Measurements from ENCODE around the gene MEX3A. TPM values are rescaled to one million over a fixed set of nuclear protein-coding genes. Genes with fewer than 3 reads are reported as not detected.
"Not testable (repeated sequence)": the region's sequence is repeated elsewhere in the genome, so short reads cannot be mapped to it uniquely, and the experiment has no call there.

Gene MEX3A
- total RNA-seq, 1 donor from 2014 or later = 63.9 TPM

DNA sequence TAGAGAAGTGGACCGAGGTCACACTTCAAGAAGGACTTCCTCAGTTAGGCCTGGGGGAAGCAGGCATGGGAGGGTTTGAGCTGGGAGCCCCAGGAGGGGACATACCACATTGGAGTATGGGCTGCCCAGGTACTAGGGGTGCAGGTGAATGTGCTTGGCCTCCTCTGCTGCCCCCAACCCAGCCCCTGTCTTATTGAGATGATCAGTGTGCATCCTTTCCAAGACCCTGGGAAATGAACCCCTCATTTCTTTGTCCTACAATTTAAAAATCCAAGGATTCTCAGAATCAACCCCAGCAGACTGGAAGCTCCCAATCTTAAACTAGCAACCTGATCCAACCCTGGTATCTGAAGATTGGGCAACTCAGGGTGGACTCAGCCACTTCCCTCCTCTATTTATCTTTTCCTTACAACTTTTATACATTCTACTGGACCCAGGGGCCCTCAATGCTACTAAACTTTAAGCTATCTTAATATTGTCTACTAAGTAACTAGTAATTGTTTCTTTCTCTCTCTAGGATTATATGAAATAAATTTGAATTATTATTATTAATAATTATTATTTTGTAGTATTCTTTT lies 9.1 kb downstream of the MEX3A start:
- Mint-ChIP-seq H3K9me3 (ENCODE audit: unreplicated experiment) (no peaks in the 10 kb centered on the region), H3K36me3 (ENCODE audit: low read depth, unreplicated experiment) (peaks cover 37% of the 10 kb centered on the region), H3K27me3 (ENCODE audit: unreplicated experiment) (peaks cover 14% of the 10 kb centered on the region), H3K4me3 (ENCODE audit: unreplicated experiment) (no peak overlapping the region), H3K4me1 (ENCODE audit: unreplicated experiment) (peaks cover 56% of the 10 kb centered on the region), H3K27ac (ENCODE audit: unreplicated experiment) (no peak overlapping the region)
- TF ChIP-seq, protein P1, sequence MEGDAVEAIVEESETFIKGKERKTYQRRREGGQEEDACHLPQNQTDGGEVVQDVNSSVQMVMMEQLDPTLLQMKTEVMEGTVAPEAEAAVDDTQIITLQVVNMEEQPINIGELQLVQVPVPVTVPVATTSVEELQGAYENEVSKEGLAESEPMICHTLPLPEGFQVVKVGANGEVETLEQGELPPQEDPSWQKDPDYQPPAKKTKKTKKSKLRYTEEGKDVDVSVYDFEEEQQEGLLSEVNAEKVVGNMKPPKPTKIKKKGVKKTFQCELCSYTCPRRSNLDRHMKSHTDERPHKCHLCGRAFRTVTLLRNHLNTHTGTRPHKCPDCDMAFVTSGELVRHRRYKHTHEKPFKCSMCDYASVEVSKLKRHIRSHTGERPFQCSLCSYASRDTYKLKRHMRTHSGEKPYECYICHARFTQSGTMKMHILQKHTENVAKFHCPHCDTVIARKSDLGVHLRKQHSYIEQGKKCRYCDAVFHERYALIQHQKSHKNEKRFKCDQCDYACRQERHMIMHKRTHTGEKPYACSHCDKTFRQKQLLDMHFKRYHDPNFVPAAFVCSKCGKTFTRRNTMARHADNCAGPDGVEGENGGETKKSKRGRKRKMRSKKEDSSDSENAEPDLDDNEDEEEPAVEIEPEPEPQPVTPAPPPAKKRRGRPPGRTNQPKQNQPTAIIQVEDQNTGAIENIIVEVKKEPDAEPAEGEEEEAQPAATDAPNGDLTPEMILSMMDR (IDR thresholded peaks at IDR 0.05; ENCODE audit: unreplicated experiment) = no peak
- no peak for DNase-seq (ENCODE audit: low spot score)

GRCh38 chr1:156072251-156072650 lies 10.0 kb downstream of the MEX3A start:
- H3K4me3 Mint-ChIP-seq (ENCODE audit: unreplicated experiment) = no peak overlapping the region
- H3K36me3 Mint-ChIP-seq (ENCODE audit: low read depth, unreplicated experiment) = peaks cover 30% of the 10 kb centered on the region

DNA sequence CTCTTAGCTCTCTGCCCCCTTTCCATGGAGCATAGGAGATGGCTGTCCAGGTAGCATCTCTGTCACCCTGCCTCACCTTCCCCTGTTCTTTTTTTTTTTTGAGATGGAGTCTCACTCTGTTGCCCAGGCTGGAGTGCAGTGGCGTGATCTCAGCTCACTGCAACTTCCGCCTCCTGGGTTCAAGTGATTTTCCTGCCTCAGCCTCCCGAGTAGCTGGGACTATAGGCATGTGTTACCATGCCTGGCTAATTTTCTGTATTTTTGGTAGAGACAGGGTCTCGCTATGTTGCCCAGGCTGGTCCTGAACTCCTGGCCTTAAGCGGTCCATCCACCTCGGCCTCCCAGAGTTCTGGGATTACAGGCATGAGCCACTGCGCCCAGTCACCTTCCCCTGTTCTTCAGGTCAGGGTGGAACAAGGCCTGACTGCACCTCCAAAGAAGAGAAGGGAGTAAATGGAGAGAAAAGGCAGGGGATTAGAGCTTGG lies 10.9 kb downstream of the MEX3A start:
- Mint-ChIP-seq H3K27me3 (ENCODE audit: unreplicated experiment) (peaks cover 11% of the 10 kb centered on the region), H3K4me3 (ENCODE audit: unreplicated experiment) (peak overlapping the region; percentile 56), H3K27ac (ENCODE audit: unreplicated experiment) (peak overlapping the region; percentile 67), H3K4me1 (ENCODE audit: unreplicated experiment) (peaks cover 45% of the 10 kb centered on the region), H3K36me3 (ENCODE audit: low read depth, unreplicated experiment) (peaks cover 27% of the 10 kb centered on the region)
- H3K9me3 Mint-ChIP-seq (ENCODE audit: unreplicated experiment); DNase-seq (ENCODE audit: low spot score): not testable (repeated sequence)

More at GRCh38 chr1:156072251-156072650, 10.0 kb downstream of the MEX3A start:
- Mint-ChIP-seq H3K27ac (ENCODE audit: unreplicated experiment) (no peak overlapping the region), H3K4me1 (ENCODE audit: unreplicated experiment) (peaks cover 49% of the 10 kb centered on the region), H3K9me3 (ENCODE audit: unreplicated experiment) (no peaks in the 10 kb centered on the region), H3K27me3 (ENCODE audit: unreplicated experiment) (peaks cover 11% of the 10 kb centered on the region)
- DNase-seq (ENCODE audit: low spot score) = no peak
- TF ChIP-seq, protein P1 (IDR thresholded peaks at IDR 0.05; ENCODE audit: unreplicated experiment) = no peak

DNA sequence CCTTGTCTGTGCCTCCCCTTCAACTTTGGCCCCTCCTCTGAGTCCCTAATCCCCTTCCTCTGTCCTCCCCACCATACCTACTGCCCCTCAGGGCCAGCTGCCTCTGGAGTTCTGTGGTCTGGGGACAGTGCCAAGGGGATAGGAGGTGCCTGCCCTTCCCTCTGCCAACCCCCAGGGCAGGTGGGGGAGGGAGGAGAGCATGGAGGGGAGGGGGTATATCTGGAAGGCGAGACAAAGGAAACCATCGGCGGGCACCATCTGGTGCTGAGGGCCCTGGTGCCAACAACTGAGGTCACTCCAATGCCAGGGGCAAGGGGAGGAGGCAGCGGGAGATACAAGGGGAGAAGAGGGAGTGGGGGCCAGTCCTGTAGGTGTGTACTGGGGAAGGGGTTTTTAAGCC lies 11.7 kb downstream of the MEX3A start:
- Mint-ChIP-seq H3K9me3 (ENCODE audit: unreplicated experiment) (no peaks in the 10 kb centered on the region), H3K36me3 (ENCODE audit: low read depth, unreplicated experiment) (peaks cover 22% of the 10 kb centered on the region), H3K4me1 (ENCODE audit: unreplicated experiment) (peaks cover 37% of the 10 kb centered on the region), H3K27me3 (ENCODE audit: unreplicated experiment) (peaks cover 11% of the 10 kb centered on the region), H3K27ac (ENCODE audit: unreplicated experiment) (peak overlapping the region; percentile 85), H3K4me3 (ENCODE audit: unreplicated experiment) (no peak overlapping the region)
- no peak for DNase-seq (ENCODE audit: low spot score)
- TF ChIP-seq, protein P1 (IDR thresholded peaks at IDR 0.05; ENCODE audit: unreplicated experiment) = no peak

DNA sequence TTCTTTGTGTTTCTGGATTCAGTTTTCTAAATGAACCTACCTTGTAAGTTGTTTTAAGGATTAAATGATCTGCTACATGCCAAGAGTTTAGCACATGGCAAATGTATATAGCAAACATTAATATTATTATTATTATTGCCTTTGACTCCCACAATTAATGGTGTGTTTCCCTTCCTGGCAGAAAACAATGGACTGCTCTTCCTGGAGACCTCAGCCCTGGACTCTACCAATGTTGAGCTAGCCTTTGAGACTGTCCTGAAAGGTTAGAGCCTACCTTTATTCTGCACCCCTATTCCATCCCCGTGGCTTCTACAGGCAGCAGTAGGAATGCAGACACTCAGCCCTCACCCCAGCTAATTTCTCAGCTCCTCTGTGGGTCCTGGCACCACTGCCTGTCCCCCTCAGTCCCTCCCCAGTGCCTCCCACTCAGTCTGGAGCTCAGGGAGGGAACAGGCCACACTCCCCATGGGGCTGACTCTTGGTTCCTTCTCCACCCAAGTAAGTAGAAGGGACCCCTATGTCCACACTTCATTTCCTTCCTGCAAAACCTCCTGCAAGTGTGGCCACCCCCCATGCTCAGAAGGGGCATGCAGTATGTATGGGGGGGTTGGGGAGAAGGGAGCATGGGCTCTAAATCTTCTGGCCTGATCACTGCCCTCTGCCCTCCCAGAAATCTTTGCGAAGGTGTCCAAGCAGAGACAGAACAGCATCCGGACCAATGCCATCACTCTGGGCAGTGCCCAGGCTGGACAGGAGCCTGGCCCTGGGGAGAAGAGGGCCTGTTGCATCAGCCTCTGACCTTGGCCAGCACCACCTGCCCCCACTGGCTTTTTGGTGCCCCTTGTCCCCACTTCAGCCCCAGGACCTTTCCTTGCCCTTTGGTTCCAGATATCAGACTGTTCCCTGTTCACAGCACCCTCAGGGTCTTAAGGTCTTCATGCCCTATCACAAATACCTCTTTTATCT lies 12.5 kb downstream of the MEX3A start:
- Mint-ChIP-seq H3K27me3 (ENCODE audit: unreplicated experiment) (peaks cover 7% of the 10 kb centered on the region), H3K4me1 (ENCODE audit: unreplicated experiment) (peaks cover 35% of the 10 kb centered on the region)

More for the DNA sequence above, 12.5 kb downstream of the MEX3A start:
- no peak for DNase-seq (ENCODE audit: low spot score)
- H3K36me3 Mint-ChIP-seq (ENCODE audit: low read depth, unreplicated experiment) = peaks cover 17% of the 10 kb centered on the region
- TF ChIP-seq, protein P1 (IDR thresholded peaks at IDR 0.05; ENCODE audit: unreplicated experiment) = no peak
- H3K27ac Mint-ChIP-seq (ENCODE audit: unreplicated experiment) = peak overlapping the region; percentile 85
- no peaks in the 10 kb centered on the region for H3K9me3 Mint-ChIP-seq (ENCODE audit: unreplicated experiment)
- no peak overlapping the region for H3K4me3 Mint-ChIP-seq (ENCODE audit: unreplicated experiment)

Measured in endothelial cell (in vitro differentiated cells).